HG03457 (cell line): ENCODE measurements around the gene ZNF582.
"Not testable (repeated sequence)": the region's sequence is repeated elsewhere in the genome, so short reads cannot be mapped to it uniquely, and the experiment has no call there.

Experiments used
- ATAC-seq: cut with Tn5 transposase; IDR thresholded peaks from one replicate; pipeline ENCODE4 v1.9.1; 2021; ENCODE audit warnings: moderate number of reproducible peaks; ENCODE audit not compliant: unreplicated experiment

Gene ZNF582

GRCh38 chr19:56355517-56355916 lies 37.8 kb downstream of the ZNF582 start:
- ATAC-seq = no peak

- ATAC-seq = no peak
These were observed 42.1 kb downstream of the ZNF582 start for GRCh38 chr19:56351208-56351607.

- ATAC-seq = no peak
These were observed 42.8 kb downstream of the ZNF582 start for GRCh38 chr19:56350416-56351045.

- no peak for ATAC-seq
These were observed 45.0 kb downstream of the ZNF582 start for GRCh38 chr19:56348289-56348877.

- no peak for ATAC-seq
These were observed 46.1 kb downstream of the ZNF582 start for GRCh38 chr19:56347163-56347778.

- no peak for ATAC-seq
These were observed 51.4 kb downstream of the ZNF582 start for GRCh38 chr19:56341948-56342347.

- ATAC-seq = not testable (repeated sequence)
These were observed 54.3 kb downstream of the ZNF582 start for GRCh38 chr19:56339031-56339430.

GRCh38 chr19:56337077-56337476 lies 56.3 kb downstream of the ZNF582 start:
- ATAC-seq = not testable (repeated sequence)

- not testable (repeated sequence) for ATAC-seq
These were observed 58.0 kb downstream of the ZNF582 start for GRCh38 chr19:56335371-56335770.

GRCh38 chr19:56333506-56333905 lies 59.8 kb downstream of the ZNF582 start:
- no peak for ATAC-seq
